GM19239 (cell line): ENCODE results near the gene CMTM4.
"Not testable (repeated sequence)": the region's sequence is repeated elsewhere in the genome, so short reads cannot be mapped to it uniquely, and the experiment has no call there.

Experiments used
- DNase-seq: peaks from one replicate; pipeline ENCODE4 v3.0.0; 2011; ENCODE audit warnings: low spot score; ENCODE audit not compliant: insufficient read length
- FAIRE-seq: peaks from 2 replicates; lab custom pipeline; 2011; peaks lifted over from hg19 to GRCh38; lab: Jason Lieb, UNC

Gene CMTM4

DNA sequence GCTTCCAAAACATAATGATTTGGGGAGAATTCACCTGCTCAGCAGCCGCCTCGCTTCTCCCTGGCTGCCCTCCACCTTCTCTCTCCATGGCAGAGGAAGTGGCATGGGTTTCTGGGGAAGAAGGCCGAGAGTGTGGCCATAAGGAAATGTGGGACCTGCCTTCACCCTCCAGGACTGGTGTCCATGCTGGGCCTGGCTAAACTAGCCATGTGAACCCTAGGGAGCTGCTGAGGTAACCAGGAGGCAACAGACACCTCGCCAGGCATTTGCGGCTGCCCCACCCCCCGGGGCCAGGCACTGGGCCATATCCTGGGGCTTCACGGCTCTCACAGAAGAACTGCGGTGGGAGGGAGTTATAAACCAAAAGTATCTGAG lies 9.9 kb upstream of the CMTM4 start:
- no peak for FAIRE-seq
- DNase-seq = no peak

DNA sequence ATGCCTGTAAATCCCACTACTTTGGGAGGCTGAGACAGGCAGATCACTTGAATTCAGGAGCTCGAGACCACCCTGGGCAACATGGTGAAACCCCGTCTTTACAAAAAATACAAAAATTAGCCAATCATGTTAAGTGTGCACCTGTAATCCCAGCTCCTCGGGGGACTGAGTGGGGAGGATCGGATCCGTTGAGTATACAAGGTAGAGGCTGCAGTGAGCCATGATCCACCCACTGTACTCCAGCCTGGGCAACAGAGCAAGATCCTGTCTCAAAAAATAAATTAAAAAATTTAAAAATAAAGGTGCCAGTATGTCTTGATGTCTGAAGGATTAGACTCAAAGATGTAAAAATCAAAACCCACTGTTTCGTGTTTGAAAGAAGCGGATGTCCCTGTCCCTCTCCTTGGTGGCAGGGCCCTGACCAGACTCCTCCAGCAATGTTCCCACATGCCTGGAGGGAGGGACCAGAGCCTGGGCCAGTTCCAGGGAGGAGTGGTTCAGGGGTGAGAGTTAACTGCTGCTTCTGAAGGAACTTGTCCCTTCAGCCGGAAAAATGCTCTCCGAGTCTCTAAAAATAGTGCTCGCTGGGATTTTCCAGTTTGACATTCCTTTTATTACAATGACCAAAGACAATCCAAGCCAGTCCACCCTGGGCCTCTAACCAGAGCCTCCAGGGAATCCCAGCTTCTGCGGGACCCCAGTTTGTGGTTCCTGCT lies 9.4 kb upstream of the CMTM4 start:
- DNase-seq (no peak), FAIRE-seq (no peak)

DNA sequence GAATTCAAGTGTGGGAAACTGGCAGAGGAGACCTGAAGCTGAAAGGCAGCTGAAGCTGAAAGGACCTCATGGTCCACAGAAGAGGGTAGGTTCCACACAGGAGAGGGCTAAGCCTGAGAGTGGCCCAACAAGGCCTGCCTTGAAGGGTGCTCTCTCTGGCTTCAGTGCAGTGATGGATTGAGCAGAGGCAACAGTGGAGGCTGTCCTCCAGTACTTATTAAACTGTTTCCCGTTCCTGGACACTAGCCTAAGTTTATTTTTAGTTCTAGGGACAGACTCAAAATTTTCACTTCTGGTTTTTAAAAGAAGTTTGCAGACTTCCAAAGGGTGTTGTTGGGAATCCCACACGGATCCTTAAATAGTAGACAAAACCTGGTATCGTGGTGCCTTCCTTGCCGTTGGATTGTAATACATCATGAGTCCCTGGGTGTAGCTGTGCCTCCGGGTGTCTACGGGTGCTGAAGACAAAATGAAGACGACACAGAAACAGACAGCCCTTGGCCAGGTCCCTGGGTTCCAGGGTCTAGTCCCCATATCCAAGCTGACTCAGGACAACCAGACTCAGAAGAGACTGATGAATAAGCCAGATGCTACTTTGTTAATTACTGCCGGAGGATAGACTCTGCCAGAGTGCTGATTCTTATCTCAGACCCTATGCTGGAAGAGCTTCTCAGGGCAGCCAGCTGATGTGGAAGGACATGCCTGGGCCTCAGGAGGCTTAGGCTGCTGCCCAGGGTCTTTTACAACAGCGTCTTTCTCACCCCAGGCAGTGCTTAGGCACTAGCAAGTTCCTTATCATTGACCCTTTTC lies 7.1 kb upstream of the CMTM4 start:
- FAIRE-seq (no peak), DNase-seq (no peak)

GRCh38 chr16:66701516-66701915 lies 5.0 kb upstream of the CMTM4 start:
- DNase-seq (no peak), FAIRE-seq (no peak)

- DNase-seq = no peak
Observed at GRCh38 chr16:66701026-66701425, 4.5 kb upstream of the CMTM4 start.

DNA sequence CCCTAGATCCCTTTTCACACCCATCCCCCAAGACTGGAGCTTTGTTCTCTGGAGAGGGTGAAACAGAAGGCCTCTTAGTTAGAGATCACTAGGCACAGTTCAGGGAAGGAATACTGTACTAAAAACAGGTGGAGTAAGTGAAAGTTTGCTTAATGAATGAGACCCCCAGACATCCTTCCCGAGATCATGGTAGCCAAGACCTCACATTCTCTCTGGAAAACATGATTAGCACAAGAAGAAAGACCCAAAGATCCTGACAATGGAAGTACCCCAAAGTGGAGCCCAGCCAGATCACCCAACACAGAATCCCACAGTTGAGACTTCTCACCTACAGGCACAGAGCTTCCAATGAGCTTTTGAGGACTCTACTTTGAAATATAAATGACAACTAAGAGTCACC lies 3.4 kb upstream of the CMTM4 start:
- no peak for DNase-seq

More at GRCh38 chr16:66701026-66701425, 4.5 kb upstream of the CMTM4 start:
- no peak for FAIRE-seq

DNA sequence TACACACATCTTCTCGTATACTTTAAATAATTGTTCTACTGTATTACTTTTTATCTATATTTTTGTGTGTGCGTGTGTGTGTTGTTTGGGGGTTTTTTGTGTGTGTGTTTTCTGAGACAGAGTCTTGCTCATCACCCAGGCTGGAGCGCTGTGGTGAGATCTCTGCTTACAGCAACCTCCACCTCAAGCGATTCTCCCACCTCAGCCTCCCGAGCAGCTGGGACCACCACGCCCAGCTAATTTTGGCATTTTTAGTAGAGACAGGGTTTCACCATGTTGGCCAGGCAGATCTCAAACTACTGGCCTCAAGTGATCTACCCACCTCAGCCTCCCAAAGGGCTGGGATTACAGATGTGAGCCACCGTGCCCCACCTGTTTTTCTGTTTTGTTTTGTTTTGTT lies 1.5 kb upstream of the CMTM4 start:
- DNase-seq = no peak
- no peak for FAIRE-seq

More for the DNA sequence above, 3.4 kb upstream of the CMTM4 start:
- no peak for FAIRE-seq

DNA sequence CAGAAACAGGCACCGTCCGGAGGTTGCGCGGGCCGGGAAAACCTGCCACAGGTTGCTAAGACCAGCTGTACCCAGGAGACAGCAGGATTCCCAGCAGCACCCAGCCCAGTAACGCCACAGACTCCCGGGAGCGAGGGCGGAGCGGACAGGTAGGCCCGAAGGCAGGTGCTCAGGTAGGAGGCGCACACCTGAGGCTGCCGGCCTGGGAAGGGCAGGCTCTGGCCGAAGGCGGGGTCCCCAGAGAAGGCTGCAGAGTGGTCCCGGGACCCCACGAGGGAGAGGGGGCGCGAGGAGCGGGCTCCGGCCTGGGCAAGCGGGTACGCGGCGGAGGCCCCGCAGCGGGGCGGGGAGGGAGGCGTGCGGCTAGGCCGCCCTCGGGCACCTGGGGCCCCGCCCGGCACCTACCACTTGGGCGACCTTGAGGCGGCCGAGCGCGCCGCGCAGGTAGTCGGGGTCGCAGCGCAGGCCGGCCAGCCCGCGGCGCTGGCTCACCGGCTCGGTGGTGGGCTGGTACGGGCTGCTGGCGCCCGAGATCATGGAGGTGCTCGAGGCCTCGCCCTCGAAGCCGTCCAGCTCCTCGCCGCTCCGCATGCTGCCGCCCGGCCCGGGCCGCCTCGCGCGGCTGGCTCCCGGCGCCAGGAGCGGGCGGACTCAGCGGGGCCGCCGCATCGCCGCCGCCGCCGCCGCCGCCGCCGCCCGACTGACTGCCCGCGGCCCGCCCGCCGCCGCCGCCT lies 441 bp downstream of the CMTM4 start:
- FAIRE-seq (no peak), DNase-seq (peak; percentile 46)

- FAIRE-seq (no peak), DNase-seq (no peak)
Observed at GRCh38 chr16:66695471-66695934, 1.0 kb downstream of the CMTM4 start.

DNA sequence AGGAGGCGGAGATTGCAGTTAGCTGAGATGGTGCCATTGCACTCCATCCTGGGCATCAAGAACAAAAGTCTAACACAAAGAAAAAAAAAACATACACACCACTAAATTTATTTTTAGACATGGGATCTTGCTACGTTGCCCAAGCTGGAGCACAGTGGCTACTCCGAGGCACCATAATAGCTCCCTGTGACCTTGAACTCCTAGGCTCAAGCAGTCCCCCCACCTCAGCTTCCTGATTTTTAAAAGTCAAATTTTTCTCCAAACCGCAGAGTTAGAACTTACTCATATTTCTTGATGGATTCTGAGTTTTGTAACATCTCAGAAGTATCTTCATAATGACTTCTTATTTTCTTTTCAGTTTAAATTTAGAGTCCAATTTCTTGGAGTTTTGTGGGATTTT lies 3.4 kb downstream of the CMTM4 start:
- no peak for FAIRE-seq

DNA sequence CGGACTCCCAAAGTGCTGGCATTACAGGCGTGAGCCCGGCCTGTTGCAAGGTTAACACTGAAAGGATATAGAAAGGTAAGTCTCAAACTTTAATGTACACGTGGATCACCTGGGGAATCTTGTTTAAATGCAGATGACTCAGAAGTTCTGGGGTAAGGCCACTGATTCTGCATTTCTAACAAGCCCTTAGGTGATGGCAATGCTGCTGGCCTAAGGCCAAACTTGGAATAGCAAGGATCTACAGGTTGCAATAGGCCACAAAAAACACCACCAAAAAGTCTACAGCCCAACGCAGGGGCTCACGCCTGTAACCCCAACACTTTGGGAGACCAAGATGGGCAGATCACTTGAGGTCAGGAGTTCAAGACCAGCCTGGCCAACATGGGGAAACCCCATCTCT lies 4.2 kb downstream of the CMTM4 start:
- DNase-seq (no peak), FAIRE-seq (no peak)

More for the DNA sequence above, 3.4 kb downstream of the CMTM4 start:
- DNase-seq = no peak

GRCh38 chr16:66691234-66691633 lies 5.3 kb downstream of the CMTM4 start:
- FAIRE-seq = no peak
- no peak for DNase-seq

GRCh38 chr16:66690106-66690847 lies 6.3 kb downstream of the CMTM4 start:
- DNase-seq (no peak), FAIRE-seq (no peak)

- FAIRE-seq (no peak), DNase-seq (no peak)
Observed at GRCh38 chr16:66689282-66689681, 7.3 kb downstream of the CMTM4 start.

- no peak for DNase-seq
- no peak for FAIRE-seq
Observed at GRCh38 chr16:66687906-66688625, 8.5 kb downstream of the CMTM4 start.

DNA sequence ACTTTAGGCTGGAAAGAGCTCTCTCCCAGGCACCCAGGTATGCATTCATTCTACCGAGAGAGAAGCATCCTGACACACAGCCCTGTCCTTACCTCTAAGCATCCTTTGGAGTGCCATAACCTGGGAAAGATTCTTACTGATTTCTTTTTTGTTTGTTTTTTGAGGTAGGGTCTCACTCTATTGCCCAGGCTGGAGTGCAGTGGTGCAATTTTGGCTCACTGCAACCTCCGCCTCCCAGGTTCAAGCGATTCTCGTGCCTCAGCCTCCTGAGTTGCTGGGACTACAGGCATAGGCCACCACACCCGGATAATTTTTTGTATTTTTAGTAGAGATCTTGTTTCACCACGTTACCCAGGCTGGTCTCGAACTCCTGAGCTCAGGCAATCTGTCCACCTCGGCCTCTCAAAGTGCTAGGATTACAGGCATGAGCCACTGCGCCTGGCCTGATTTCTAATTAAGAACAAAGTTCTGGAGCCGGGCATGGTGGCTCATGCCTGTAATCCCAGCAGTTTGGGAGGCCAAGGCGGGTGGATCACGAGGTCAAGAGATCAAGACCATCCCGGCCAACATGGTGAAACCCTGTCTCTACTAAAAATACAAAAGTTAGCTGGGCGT lies 10.9 kb downstream of the CMTM4 start:
- FAIRE-seq, DNase-seq: not testable (repeated sequence)

GRCh38 chr16:66682271-66682670 lies 14.3 kb downstream of the CMTM4 start:
- FAIRE-seq (no peak), DNase-seq (no peak)

DNA sequence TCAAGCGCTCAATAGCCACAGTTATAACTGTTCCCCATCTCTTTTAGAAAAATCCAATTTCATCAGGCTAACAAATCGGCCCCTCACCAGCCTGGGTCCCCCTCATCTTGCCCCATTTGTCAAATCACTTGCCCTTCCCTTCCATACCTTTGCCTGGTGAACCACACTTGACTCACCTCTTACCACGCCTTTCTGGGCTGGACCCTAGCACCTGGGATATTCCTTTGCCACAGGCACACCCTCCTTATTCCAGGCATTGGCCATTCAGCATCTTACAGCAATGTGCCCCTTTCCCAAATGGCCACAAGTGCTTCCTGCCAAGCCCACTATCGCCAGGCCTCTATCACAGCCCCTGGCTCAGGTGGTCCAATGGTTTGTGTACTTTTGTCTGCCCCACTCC lies 14.9 kb downstream of the CMTM4 start:
- DNase-seq (no peak), FAIRE-seq (no peak)

DNA sequence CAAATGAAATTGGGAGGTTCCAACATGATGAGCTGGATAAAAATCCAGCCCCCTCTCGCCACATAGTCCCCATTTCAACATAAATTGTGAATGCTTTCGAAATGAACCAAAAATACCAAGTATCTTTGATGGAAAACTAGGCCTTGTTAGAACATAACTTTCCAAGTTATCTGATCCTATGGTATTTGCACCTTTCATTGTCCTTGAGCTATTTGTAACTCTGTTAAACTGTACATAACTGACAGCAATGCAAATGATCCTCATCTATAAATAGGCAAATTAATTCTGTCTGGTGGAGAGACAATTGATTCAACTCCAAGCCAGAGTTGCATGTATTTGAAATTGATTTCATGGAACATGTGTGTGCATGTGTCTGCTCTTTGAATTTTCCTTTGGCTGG lies 18.2 kb downstream of the CMTM4 start:
- FAIRE-seq = no peak
- no peak for DNase-seq
